Measurements from ENCODE around the gene NSUN5.

- no peak for TF ChIP-seq EZH2 (IDR thresholded peaks at IDR 0.05; ENCODE audit: insufficient read depth, poor library complexity, severe bottlenecking)
- no peak for TF ChIP-seq EZH2phosphoT487 (IDR thresholded peaks at IDR 0.05; ENCODE audit: insufficient read depth, low read depth)
Measured at GRCh38 chr7:73341877-73342276, 33.3 kb upstream of the NSUN5 start.

Data from GM23248 (cell line).